BJ (cell line): ENCODE measurements around the gene CPSF6. TPM values are rescaled to one million over a fixed set of nuclear protein-coding genes. Genes with fewer than 3 reads are reported as not detected.

ENCODE experiments used
- CTCF ChIA-PET: fragments of 350-600 bp; formaldehyde crosslinking; extraction: SDS; loops from one replicate; lab custom pipeline; 2021; ENCODE audit warnings: antibody characterized with exemption, inconsistent platforms; lab: Yijun Ruan, JAX
- POLR2A ChIA-PET: fragments of 300-600 bp; sonication (Branson Sonifier 250); formaldehyde crosslinking; extraction: SDS; loops from one replicate; lab custom pipeline; 2021; ENCODE audit warnings: antibody characterized with exemption; lab: Charles Lee
- DNase-seq: peaks from one replicate; pipeline ENCODE4 v3.0.0-alpha.2; 2011; ENCODE audit warnings: low read depth
- H3K27me3 ChIP-seq: 2 replicates; pipeline ENCODE4 v1.6.0; 2011; ENCODE audit warnings: low read length; ENCODE audit not compliant: control insufficient read depth, insufficient read depth
- H3K36me3 ChIP-seq: 2 replicates; pipeline ENCODE4 v1.5.1; 2011; ENCODE audit warnings: low read length; ENCODE audit not compliant: control insufficient read depth, insufficient read depth
- H3K4me3 ChIP-seq: 2 replicates; pipeline ENCODE4 v1.5.1; 2011; ENCODE audit warnings: low read depth, mild to moderate bottlenecking, control low read depth, low read length
- CTCF ChIP-seq: IDR thresholded peaks from 2 replicates; pipeline ENCODE4 v1.5.1; 2011; ENCODE audit warnings: low read depth, mild to moderate bottlenecking, control low read depth, inconsistent platforms, low read length, moderate library complexity; ENCODE audit not compliant: insufficient read depth
- polyA plus RNA-seq: library from polyadenylated mRNA; depleted of rRNA; stranded (reverse); fragments of >200 nt; gene quantifications from 2 replicates; pipeline ENCODE4 v1.2.3, GENCODE V29; 2011; rRNA removed

CPSF6 gene
- polyA plus RNA-seq, 1 experiment = 33.7 TPM

DNA sequence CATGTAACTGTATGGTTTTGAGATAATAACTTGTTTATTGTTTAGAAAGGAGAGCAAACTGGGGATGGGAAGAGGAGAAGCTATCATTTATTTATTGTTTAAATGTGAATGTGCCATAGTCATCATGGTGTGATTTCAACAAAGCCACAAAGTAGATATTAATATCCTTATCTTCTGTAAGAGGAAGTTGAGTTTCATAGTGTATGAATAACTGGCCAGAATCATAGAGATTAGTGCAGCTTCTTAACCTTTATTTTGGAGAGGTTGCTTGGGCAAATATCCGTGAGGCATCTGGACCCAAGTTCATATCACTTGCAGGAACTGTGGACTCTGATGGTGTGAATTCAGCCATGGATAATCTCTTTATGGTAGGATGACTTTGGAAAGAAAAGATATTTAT is 82.0 kb downstream of the CPSF6 start:
- no peak overlapping the region for H3K4me3 ChIP-seq
- ChIA-PET CTCF (interaction anchor here (1.1 to 2.0 kb wide), 3 partner anchors 17 to 167 kb away, joined by 3 to 4 read pairs (median 3); no protein-coding TSS in a partner anchor), POLR2A (interaction anchor here (0.7 kb wide), 1 partner anchor 305 kb away, joined by 4 read pairs; no protein-coding TSS in a partner anchor)
- peaks cover 7% of the 10 kb centered on the region; the same call in 1 of the 2 replicates for H3K27me3 ChIP-seq
- DNase-seq = no peak
- H3K36me3 ChIP-seq = no peaks in the 10 kb centered on the region
- no peak for TF ChIP-seq CTCF

Other genes starting within 250 kb of the CPSF6 start
- not detected in 2 replicates for gene LYZ, start 108.8 kb downstream of the CPSF6 start, polyA plus RNA-seq
- gene YEATS4, start 120.2 kb downstream of the CPSF6 start, polyA plus RNA-seq = 7.8 and 9.1 TPM in 2 replicates
- gene FRS2, start 230.8 kb downstream of the CPSF6 start, polyA plus RNA-seq = 16.6 and 28.3 TPM in 2 replicates